ENCODE data around the gene IL13.

DNA sequence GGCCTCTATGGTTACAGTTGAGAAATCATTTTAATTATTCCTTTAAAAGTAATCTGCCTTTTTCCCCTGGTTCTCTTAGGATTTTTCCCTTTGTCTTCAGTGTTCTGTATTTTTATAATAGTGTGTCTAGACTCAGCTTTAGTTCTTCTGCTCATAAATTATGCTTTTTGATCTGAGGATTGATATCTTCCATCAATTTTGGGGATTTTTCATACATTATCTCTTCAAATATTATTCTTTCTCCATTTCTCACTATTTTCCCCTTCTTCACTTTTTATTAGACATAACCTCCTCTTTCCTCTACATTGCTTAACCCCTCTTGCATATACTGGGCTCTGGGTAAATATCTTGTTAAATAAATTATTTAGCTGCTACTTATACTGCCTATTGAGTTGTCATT is 36.3 kb upstream of the IL13 start:
- TF ChIP-seq CTCF (conservative IDR thresholded peaks at IDR 0.05) = no peak
- TF ChIP-seq ZFX (IDR thresholded peaks at IDR 0.05) = no peak
